ENCODE measurements around the gene RITA1. TPM values are rescaled to one million over a fixed set of nuclear protein-coding genes. Genes with fewer than 3 reads are reported as not detected.

The RITA1 gene
- total and polyA plus RNA-seq, 2 donors (not counting 1 experiment from before 2014, with no cell fraction given) = 8.1 to 17.9 TPM

DNA sequence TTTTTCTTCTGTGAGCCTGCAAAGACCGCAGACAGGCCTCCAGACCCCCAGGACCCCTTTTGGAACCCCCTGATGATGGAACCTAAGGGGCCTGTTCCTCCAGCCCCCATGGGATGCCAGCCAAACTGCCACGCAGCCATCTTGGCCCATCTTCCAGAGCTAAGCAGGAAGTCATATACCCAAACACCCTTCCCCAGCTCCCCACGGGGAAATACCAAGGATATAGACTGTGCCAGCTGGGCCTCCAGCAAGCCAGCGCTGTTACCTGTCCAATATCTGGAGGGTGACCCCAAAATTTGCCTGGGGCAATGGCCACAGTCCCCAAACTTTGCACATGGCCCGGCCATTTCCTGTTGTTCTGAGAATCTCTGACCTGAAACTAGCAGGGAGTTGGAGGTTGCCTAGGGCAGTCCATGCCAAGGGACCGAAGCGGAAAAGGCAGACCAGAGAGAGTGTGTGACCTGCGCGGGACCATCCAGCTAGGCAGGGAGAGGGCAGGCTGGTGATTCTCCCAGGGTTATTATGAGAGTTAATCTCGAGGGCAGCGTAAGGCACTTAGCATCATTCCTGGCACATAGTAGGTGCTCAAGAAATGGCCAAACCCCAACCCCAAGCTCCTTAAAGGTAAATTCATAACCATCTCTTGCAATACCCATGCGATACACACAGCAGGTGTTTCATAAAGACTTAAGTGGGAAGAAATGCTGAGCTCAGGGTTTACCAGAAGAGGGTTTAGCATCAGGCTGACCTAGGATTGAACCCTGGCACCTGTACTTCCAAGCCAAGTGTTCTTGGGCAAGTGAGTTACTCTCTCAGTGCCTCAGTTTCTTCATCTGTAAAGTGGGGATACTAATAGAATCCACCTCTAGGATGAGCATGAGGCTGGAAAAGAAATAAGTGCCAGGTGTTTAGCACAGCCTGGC lies 47.4 kb upstream of the RITA1 start:
- Mint-ChIP-seq H3K9me3 (ENCODE audit: insufficient read depth) (no peaks in the 10 kb centered on the region), H3K27ac (no peak overlapping the region), H3K4me1 (peaks cover 32% of the 10 kb centered on the region), H3K27me3 (peaks cover 6% of the 10 kb centered on the region), H3K4me3 (no peak overlapping the region)
- Histone ChIP-seq H3K9ac (ENCODE audit: low read length) (no peak overlapping the region), H3K4me3 (ENCODE audit: control extremely low read depth in 1 of 5, extremely low read depth in 1 of 5, insufficient read depth in 1 of 5, low read depth in 2 of 5, low read length in 4 of 5) (no peak overlapping the region), H3K36me3 (replicated peaks in 1 of 2; ENCODE audit: control extremely low read depth in 1 of 2, control insufficient read depth in 1 of 2, extremely low read depth in 1 of 2, insufficient read depth in 2 of 2, low read length in 1 of 2) (no peaks in the 10 kb centered on the region), H3K4me1 (ENCODE audit: control insufficient read depth in 2 of 2, insufficient read depth in 2 of 2, low read length in 2 of 2) (peaks cover 27 to 38% of the 10 kb centered on the region in 2 donors), H3K27me3 (replicated peaks in 1 of 4; ENCODE audit: control extremely low read depth in 1 of 4, control insufficient read depth in 3 of 4, insufficient read depth in 4 of 4, low read length in 3 of 4) (peaks cover 0 to 21% (median 6%) of the 10 kb centered on the region in 4 experiments), H3K27ac (ENCODE audit: low read length in 2 of 2) (no peak overlapping the region), H3K79me2 (ENCODE audit: control insufficient read depth, insufficient read depth, low read length) (no peaks in the 10 kb centered on the region), H3K4me2 (replicated peaks; ENCODE audit: low read depth, low read length, poor library complexity, severe bottlenecking) (no peak overlapping the region), H4K20me1 (ENCODE audit: control insufficient read depth, insufficient read depth, low read length, poor library complexity, severe bottlenecking) (no peaks in the 10 kb centered on the region), H2AFZ (ENCODE audit: insufficient read depth, low read depth, low read length, poor library complexity, severe bottlenecking) (no peak overlapping the region), H3K9me3 (ENCODE audit: control extremely low read depth in 1 of 3, control insufficient read depth in 2 of 3, insufficient read depth in 1 of 3, low read length in 2 of 3) (no peaks in the 10 kb centered on the region)
- ChIA-PET CTCF (interaction anchor here (0.8 to 2.0 kb wide), 4 partner anchors 15 to 146 kb away, joined by 3 to 5 read pairs (median 4); no protein-coding TSS in a partner anchor), POLR2A (no interaction called here)
- WGBS (ENCODE audit: insufficient coverage) = 69% methylated on average over 9 of the region's 12 CpGs
- no peak for TF ChIP-seq EZH2 (IDR thresholded peaks at IDR 0.05; ENCODE audit: borderline replicate concordance, insufficient read depth, low read depth, low read length, poor library complexity, severe bottlenecking)
- TF ChIP-seq, protein P1, sequence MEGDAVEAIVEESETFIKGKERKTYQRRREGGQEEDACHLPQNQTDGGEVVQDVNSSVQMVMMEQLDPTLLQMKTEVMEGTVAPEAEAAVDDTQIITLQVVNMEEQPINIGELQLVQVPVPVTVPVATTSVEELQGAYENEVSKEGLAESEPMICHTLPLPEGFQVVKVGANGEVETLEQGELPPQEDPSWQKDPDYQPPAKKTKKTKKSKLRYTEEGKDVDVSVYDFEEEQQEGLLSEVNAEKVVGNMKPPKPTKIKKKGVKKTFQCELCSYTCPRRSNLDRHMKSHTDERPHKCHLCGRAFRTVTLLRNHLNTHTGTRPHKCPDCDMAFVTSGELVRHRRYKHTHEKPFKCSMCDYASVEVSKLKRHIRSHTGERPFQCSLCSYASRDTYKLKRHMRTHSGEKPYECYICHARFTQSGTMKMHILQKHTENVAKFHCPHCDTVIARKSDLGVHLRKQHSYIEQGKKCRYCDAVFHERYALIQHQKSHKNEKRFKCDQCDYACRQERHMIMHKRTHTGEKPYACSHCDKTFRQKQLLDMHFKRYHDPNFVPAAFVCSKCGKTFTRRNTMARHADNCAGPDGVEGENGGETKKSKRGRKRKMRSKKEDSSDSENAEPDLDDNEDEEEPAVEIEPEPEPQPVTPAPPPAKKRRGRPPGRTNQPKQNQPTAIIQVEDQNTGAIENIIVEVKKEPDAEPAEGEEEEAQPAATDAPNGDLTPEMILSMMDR (IDR thresholded peaks at IDR 0.05) = no peak
- no peak for DNase-seq
- no peak for ATAC-seq (ENCODE audit: low read depth)
- intact Hi-C loops (cut with micrococcal nuclease) = no loop called here

DNA sequence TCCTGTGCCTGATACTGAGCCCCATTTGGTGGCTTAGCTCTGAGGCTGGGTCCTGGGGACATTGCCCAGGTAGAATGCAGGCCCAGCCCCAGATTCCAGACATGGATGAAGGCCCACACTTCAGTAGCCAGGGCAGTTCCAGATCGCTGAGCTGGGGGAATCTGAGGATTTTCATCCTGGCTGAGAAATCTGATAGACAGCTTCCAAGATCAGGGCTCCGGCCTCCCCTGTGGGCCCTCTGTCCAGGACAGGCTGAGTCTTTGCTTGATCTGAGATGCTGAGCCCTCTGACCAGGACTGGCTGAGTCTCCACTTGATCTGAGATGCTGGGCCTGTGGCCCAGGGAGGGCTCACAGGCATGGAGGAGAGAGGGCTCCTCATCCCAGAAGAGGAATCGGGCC lies 46.7 kb upstream of the RITA1 start:
- TF ChIP-seq, protein P1 (IDR thresholded peaks at IDR 0.05) = no peak
- TF ChIP-seq EZH2 (IDR thresholded peaks at IDR 0.05; ENCODE audit: borderline replicate concordance, insufficient read depth, low read depth, low read length, poor library complexity, severe bottlenecking) = no peak
- no peak for ATAC-seq (ENCODE audit: low read depth)
- H3K4me3 Mint-ChIP-seq = no peak overlapping the region
- no peak overlapping the region for H2AFZ ChIP-seq (ENCODE audit: insufficient read depth, low read depth, low read length, poor library complexity, severe bottlenecking)
- ChIA-PET POLR2A (no interaction called here), CTCF (interaction anchor here (0.8 to 2.0 kb wide), 4 partner anchors 14 to 146 kb away, joined by 3 to 5 read pairs (median 4); no protein-coding TSS in a partner anchor)
- no peak overlapping the region for H3K4me3 ChIP-seq (ENCODE audit: control extremely low read depth in 1 of 5, extremely low read depth in 1 of 5, insufficient read depth in 1 of 5, low read depth in 2 of 5, low read length in 4 of 5)
- H3K27me3 Mint-ChIP-seq = peaks cover 6% of the 10 kb centered on the region
- H3K9ac ChIP-seq (ENCODE audit: low read length) = no peak overlapping the region
- no peaks in the 10 kb centered on the region for H3K79me2 ChIP-seq (ENCODE audit: control insufficient read depth, insufficient read depth, low read length)
- intact Hi-C loops (cut with micrococcal nuclease) = no loop called here
- no peak overlapping the region for H3K27ac Mint-ChIP-seq
- H3K27ac ChIP-seq (ENCODE audit: low read length in 2 of 2) = no peak overlapping the region
- peaks cover 34% of the 10 kb centered on the region for H3K4me1 Mint-ChIP-seq
- 100% methylated on average over 2 of the region's 3 CpGs for WGBS (ENCODE audit: insufficient coverage)
- peaks cover 0 to 21% (median 6%) of the 10 kb centered on the region in 4 experiments for H3K27me3 ChIP-seq (replicated peaks in 1 of 4; ENCODE audit: control extremely low read depth in 1 of 4, control insufficient read depth in 3 of 4, insufficient read depth in 4 of 4, low read length in 3 of 4)
- H3K36me3 ChIP-seq (replicated peaks in 1 of 2; ENCODE audit: control extremely low read depth in 1 of 2, control insufficient read depth in 1 of 2, extremely low read depth in 1 of 2, insufficient read depth in 2 of 2, low read length in 1 of 2) = no peaks in the 10 kb centered on the region
- H3K4me2 ChIP-seq (replicated peaks; ENCODE audit: low read depth, low read length, poor library complexity, severe bottlenecking) = no peak overlapping the region
- H3K4me1 ChIP-seq (ENCODE audit: control insufficient read depth in 2 of 2, insufficient read depth in 2 of 2, low read length in 2 of 2) = peaks cover 27 to 38% of the 10 kb centered on the region in 2 donors
- H4K20me1 ChIP-seq (ENCODE audit: control insufficient read depth, insufficient read depth, low read length, poor library complexity, severe bottlenecking) = no peaks in the 10 kb centered on the region
- no peaks in the 10 kb centered on the region for H3K9me3 ChIP-seq (ENCODE audit: control extremely low read depth in 1 of 3, control insufficient read depth in 2 of 3, insufficient read depth in 1 of 3, low read length in 2 of 3)
- no peak for DNase-seq
- no peaks in the 10 kb centered on the region for H3K9me3 Mint-ChIP-seq (ENCODE audit: insufficient read depth)
